Karpas-422 (cell line): ENCODE results near the gene SRGAP1. TPM values are rescaled to one million over a fixed set of nuclear protein-coding genes. Genes with fewer than 3 reads are reported as not detected.
"Not testable (repeated sequence)": the region's sequence is repeated elsewhere in the genome, so short reads cannot be mapped to it uniquely, and the experiment has no call there.

ENCODE experiments used
- DNase-seq: peaks from one replicate; pipeline ENCODE4 v3.0.0-alpha.2; 2015
- H2AFZ ChIP-seq: fragments of 200-600 bp; sonication (generic); 2 replicates; pipeline ENCODE4 v1.6.1; 2014; ENCODE audit warnings: antibody characterized with exemption, low read length, mixed read lengths
- H3K27ac ChIP-seq: fragments of 200-600 bp; sonication (generic); 2 replicates; pipeline ENCODE4 v1.5.1; 2014; ENCODE audit warnings: mild to moderate bottlenecking, low read length, moderate library complexity
- H3K27me3 ChIP-seq: fragments of 200-600 bp; sonication (generic); 2 replicates; pipeline ENCODE4 v1.6.1; 2014; ENCODE audit warnings: low read length, mixed read lengths
- H3K36me3 ChIP-seq: fragments of 200-600 bp; sonication (generic); 2 replicates; pipeline ENCODE4 v1.6.1; 2014; ENCODE audit warnings: low read length, mixed read lengths; ENCODE audit not compliant: insufficient read depth
- H3K4me1 ChIP-seq: fragments of 200-600 bp; sonication (generic); 2 replicates; pipeline ENCODE4 v1.6.1; 2014; ENCODE audit warnings: mild to moderate bottlenecking, low read length, mixed read lengths
- H3K4me2 ChIP-seq: fragments of 200-600 bp; sonication (generic); 2 replicates; pipeline ENCODE4 v1.6.1; 2014; ENCODE audit warnings: low read length, low read depth, mild to moderate bottlenecking; ENCODE audit not compliant: poor library complexity, severe bottlenecking
- H3K4me3 ChIP-seq: fragments of 200-600 bp; sonication (generic); 2 replicates; pipeline ENCODE4 v1.5.1; 2014; ENCODE audit warnings: mild to moderate bottlenecking, antibody characterized with exemption, low read length, mixed read lengths
- H3K79me2 ChIP-seq: fragments of 200-600 bp; sonication (generic); 2 replicates; pipeline ENCODE4 v1.6.1; 2014; ENCODE audit warnings: mild to moderate bottlenecking, low read length, mixed read lengths
- H3K9ac ChIP-seq: fragments of 200-600 bp; sonication (generic); 2 replicates; pipeline ENCODE4 v1.6.0; 2014; ENCODE audit warnings: low read length
- H3K9me2 ChIP-seq: fragments of 200-600 bp; sonication (generic), shearing (Covaris generic); replicated peaks from 2 replicates; pipeline ENCODE4 v1.6.0; 2014; ENCODE audit warnings: mild to moderate bottlenecking, low read length, moderate library complexity; ENCODE audit not compliant: insufficient read depth
- H3K9me3 ChIP-seq: fragments of 300-700, 200-600 bp; sonication (generic); 2 replicates; pipeline ENCODE4 v1.6.1; 2014; ENCODE audit warnings: low read length, mixed read lengths
- H4K20me1 ChIP-seq: fragments of 200-600 bp; sonication (generic); 2 replicates; pipeline ENCODE4 v1.6.1; 2014; ENCODE audit warnings: mild to moderate bottlenecking, antibody characterized with exemption, low read length, low read depth; ENCODE audit not compliant: insufficient read depth
- total RNA-seq: library from RNA; depleted of rRNA; stranded (reverse); fragments of >200 nt; shearing (Covaris generic); gene quantifications from 2 replicates; pipeline ENCODE4 v1.2.3, GENCODE V29; 2014; ENCODE audit warnings: low replicate concordance

SRGAP1 gene
- total RNA-seq, 1 experiment from 2014 or later: not detected

DNA sequence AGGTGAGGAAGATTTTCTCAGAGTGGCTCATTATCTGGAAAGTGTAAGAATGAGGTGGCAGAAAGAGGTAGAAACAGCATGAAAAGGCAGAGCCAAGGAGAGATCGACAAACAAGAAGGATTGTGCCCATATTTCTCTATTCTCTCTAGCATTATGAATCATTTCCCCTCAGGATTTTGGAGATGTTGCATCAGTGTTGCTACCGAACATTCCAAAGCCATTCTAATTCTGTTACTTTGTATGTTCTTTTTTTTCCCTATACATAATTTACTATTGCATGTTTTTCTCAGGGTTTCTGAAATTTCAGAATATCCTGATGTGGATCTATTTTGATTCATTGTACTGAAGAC lies 316.2 kb downstream of the SRGAP1 start:
- H3K9me3 ChIP-seq: no peaks in the 10 kb centered on the region
- H2AFZ ChIP-seq: no peak overlapping the region
- DNase-seq: no peak
- no peaks in the 10 kb centered on the region for H3K79me2 ChIP-seq
- H3K27ac ChIP-seq: no peak overlapping the region
- H3K4me2 ChIP-seq: no peak overlapping the region
- no peaks in the 10 kb centered on the region for H4K20me1 ChIP-seq
- no peaks in the 10 kb centered on the region for H3K9me2 ChIP-seq
- H3K9ac ChIP-seq: no peak overlapping the region
- H3K36me3 ChIP-seq: no peaks in the 10 kb centered on the region
- H3K27me3 ChIP-seq: no peaks in the 10 kb centered on the region
- no peak overlapping the region for H3K4me3 ChIP-seq
- no peaks in the 10 kb centered on the region for H3K4me1 ChIP-seq

DNA sequence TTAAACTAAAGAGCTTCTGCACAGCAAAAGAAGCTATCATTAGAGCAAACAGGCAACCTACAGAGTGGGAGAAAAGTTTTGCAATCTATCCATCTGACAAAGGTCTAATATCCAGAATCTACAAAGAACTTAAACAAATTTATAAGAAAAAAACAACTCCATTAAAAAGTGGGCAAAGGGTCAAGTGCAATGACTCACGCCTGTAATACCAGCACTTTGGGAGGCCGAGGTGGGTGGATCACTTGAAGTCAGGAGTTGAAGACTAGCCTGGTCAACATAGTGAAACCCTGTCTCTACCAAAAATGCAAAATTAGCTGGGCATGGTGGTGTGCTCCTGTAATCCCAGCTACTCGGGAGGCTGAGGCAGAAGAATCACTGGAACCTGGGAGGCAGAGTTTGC lies 322.1 kb downstream of the SRGAP1 start:
- H3K36me3 ChIP-seq, H3K27me3 ChIP-seq, H3K4me3 ChIP-seq, H3K9ac ChIP-seq, H2AFZ ChIP-seq, H4K20me1 ChIP-seq, H3K9me3 ChIP-seq, H3K4me2 ChIP-seq, DNase-seq, H3K9me2 ChIP-seq, H3K79me2 ChIP-seq, H3K27ac ChIP-seq: not testable (repeated sequence)
- peaks cover 13% of the 10 kb centered on the region for H3K4me1 ChIP-seq

DNA sequence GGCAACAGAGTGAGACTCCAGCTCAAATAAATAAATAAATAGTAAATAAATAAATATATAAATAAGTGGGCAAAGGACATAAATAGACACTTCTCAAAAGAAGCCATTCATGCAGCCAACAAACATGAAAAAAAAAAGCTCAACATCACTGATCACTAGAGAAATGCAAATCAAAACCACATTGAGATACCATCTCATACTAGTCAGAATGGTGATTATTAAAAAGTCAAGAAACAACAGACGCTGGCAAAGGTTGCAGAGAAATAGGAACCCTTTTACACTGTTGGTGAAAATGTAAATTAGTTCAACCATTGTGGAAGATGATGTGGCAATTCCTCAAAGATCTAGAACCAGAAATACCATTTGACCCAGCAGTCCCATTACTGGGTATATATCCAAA lies 322.5 kb downstream of the SRGAP1 start:
- H3K9me2 ChIP-seq, H3K4me2 ChIP-seq, H3K4me3 ChIP-seq, H3K9me3 ChIP-seq, H3K9ac ChIP-seq, H3K27me3 ChIP-seq, H3K36me3 ChIP-seq, DNase-seq, H2AFZ ChIP-seq, H3K27ac ChIP-seq, H3K79me2 ChIP-seq, H4K20me1 ChIP-seq: not testable (repeated sequence)
- peaks cover 18% of the 10 kb centered on the region for H3K4me1 ChIP-seq

- H3K79me2 ChIP-seq: no peaks in the 10 kb centered on the region
- no peak overlapping the region for H3K4me2 ChIP-seq
- DNase-seq: no peak
- H3K9me2 ChIP-seq: no peaks in the 10 kb centered on the region
- H3K27me3 ChIP-seq: no peaks in the 10 kb centered on the region
- no peak overlapping the region for H3K4me3 ChIP-seq
- no peak overlapping the region for H3K27ac ChIP-seq
- H3K36me3 ChIP-seq: no peaks in the 10 kb centered on the region
- H3K9me3 ChIP-seq: no peaks in the 10 kb centered on the region
- no peak overlapping the region for H3K9ac ChIP-seq
- no peak overlapping the region for H2AFZ ChIP-seq
- peaks cover 18% of the 10 kb centered on the region for H3K4me1 ChIP-seq
- H4K20me1 ChIP-seq: no peaks in the 10 kb centered on the region
These were observed 325.5 kb downstream of the SRGAP1 start for GRCh38 chr12:64170024-64170423.

GRCh38 chr12:64170730-64171129 lies 326.2 kb downstream of the SRGAP1 start:
- H3K4me2 ChIP-seq: peak overlapping the region; percentile 41

GRCh38 chr12:64171715-64172114 lies 327.2 kb downstream of the SRGAP1 start:
- Histone ChIP-seq H3K9me2 (no peaks in the 10 kb centered on the region), H2AFZ (no peak overlapping the region), H3K9ac (no peak overlapping the region), H3K36me3 (no peaks in the 10 kb centered on the region), H3K79me2 (no peaks in the 10 kb centered on the region), H3K4me1 (peaks cover 22% of the 10 kb centered on the region), H3K4me3 (no peak overlapping the region), H4K20me1 (no peaks in the 10 kb centered on the region), H3K27me3 (no peaks in the 10 kb centered on the region), H3K4me2 (peak overlapping the region; percentile 41), H3K9me3 (no peaks in the 10 kb centered on the region), H3K27ac (no peak overlapping the region)
- DNase-seq: no peak

More at GRCh38 chr12:64170730-64171129, 326.2 kb downstream of the SRGAP1 start:
- no peaks in the 10 kb centered on the region for H3K36me3 ChIP-seq
- peak overlapping the region; percentile 48; the same call in 1 of the 2 replicates for H2AFZ ChIP-seq
- no peaks in the 10 kb centered on the region for H4K20me1 ChIP-seq
- H3K79me2 ChIP-seq: no peaks in the 10 kb centered on the region
- no peak overlapping the region for H3K27ac ChIP-seq
- no peaks in the 10 kb centered on the region for H3K9me3 ChIP-seq
- H3K27me3 ChIP-seq: no peaks in the 10 kb centered on the region
- H3K4me1 ChIP-seq: peaks cover 22% of the 10 kb centered on the region
- no peaks in the 10 kb centered on the region for H3K9me2 ChIP-seq
- peak; percentile 47 for DNase-seq
- no peak overlapping the region for H3K9ac ChIP-seq
- H3K4me3 ChIP-seq: no peak overlapping the region

DNA sequence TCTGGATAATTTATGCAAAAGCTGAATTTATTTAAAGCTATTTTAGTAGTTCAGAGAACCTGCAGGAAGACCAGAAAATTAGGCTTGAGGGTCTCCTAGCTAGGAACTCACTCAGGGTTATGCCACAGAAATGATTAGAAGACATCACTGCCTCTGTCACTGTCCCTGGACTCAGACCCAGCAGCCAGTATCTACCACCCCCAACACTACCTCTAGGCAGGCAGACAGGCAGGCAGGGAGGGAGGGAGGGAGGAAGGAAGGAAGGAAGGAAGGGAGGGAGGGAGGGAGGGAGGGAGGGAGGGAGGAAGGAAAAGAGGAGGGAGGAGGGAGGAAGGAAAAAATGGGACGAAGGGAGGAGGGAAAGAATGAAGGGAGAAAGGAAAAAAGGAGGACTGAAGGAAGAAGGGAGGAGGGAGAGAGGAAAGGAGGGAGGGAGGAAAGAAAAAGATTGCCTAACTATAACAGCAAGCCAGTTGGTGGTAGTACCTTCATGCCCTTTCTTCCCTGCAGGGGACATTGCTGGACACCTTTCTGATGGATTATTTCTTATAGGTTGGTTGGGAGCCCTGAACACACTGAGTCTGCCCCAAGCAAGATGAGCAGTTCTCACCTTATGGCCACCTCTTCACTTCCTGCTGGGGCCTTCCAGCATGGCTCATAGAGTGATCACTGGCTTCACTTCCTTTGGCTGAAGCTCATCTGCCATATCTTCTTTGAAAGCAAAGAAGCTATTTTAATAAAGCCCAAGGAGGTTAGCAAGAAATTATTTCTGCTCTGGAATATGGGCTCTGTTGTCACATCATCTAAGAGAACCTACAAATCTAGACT lies 327.9 kb downstream of the SRGAP1 start:
- Histone ChIP-seq H3K4me1 (peaks cover 22% of the 10 kb centered on the region), H3K27me3 (no peaks in the 10 kb centered on the region), H3K9me2 (no peaks in the 10 kb centered on the region), H2AFZ (no peak overlapping the region), H3K4me3 (no peak overlapping the region), H3K9ac (no peak overlapping the region), H4K20me1 (no peaks in the 10 kb centered on the region), H3K27ac (no peak overlapping the region), H3K36me3 (no peaks in the 10 kb centered on the region), H3K79me2 (no peaks in the 10 kb centered on the region), H3K9me3 (no peaks in the 10 kb centered on the region), H3K4me2 (no peak overlapping the region)
- DNase-seq: no peak

GRCh38 chr12:64173456-64173855 lies 329.0 kb downstream of the SRGAP1 start:
- Histone ChIP-seq H3K36me3 (no peaks in the 10 kb centered on the region), H3K4me3 (no peak overlapping the region), H3K79me2 (no peaks in the 10 kb centered on the region), H3K4me2 (no peak overlapping the region), H3K9me2 (no peaks in the 10 kb centered on the region), H3K9ac (no peak overlapping the region), H3K4me1 (peaks cover 22% of the 10 kb centered on the region), H3K27me3 (no peaks in the 10 kb centered on the region), H3K27ac (no peak overlapping the region), H3K9me3 (no peaks in the 10 kb centered on the region), H4K20me1 (no peaks in the 10 kb centered on the region), H2AFZ (no peak overlapping the region)
- DNase-seq: no peak
